Measurements from ENCODE around the gene BIRC5. TPM values are rescaled to one million over a fixed set of nuclear protein-coding genes. Genes with fewer than 3 reads are reported as not detected.

BIRC5 gene
- total RNA-seq, 4 donors from 2014 or later = 2.2 to 2.9 TPM; not detected in 2

DNA sequence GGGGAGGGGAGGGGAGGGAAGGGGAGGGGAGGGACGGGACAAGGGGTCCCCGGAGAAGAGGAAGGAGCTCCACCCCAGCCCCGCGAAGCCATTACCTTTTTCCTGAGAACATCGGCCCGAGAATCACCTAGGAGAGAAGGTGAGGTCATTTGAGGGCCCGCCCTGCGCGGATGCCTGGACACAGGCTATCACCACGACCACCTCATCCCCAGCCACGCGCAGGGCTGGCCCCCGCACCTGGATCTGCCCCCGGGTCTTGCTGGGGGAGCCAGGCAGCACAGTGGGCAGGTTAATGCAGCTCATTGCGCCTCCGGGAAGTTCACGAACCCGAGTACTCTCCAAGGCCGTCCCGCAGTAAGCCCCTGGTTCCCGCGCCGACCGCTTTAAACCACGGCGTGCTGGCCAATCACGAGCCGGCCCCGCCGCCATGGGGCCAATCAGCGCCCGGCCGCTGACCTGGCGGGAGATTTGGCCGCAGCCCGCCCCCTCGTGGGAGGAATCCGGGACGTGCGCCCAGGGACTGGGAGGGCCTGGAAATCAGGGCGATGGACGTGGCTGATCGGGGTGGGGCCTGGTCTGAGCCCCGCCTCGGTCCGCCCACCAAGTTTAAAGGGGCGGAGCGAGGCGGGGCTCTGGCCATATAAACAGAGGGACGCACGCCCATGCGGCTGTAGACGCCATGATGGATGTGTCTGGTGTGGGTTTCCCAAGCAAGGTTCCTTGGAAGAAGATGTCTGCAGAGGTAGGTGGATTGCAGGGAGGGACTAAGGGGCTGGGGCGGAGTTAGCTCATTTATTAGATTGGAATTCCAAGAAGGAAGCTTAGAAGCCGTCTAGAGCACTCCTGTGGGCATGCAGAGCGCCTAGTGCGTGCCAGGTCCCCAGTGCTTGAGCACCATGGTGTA lies 27.1 kb upstream of the BIRC5 start, which contains the start of the genes AFMID and TK1:
Gene AFMID, plus strand, starts transcription at position 671 of the 904 bp plus-strand sequence. Its CDS starts 9 bp downstream, at position 680.
Gene TK1, minus strand, starts transcription at position 361 of the 904 bp plus-strand sequence. Its CDS starts 58 bp downstream, at position 303.
- TF ChIP-seq, protein P1, sequence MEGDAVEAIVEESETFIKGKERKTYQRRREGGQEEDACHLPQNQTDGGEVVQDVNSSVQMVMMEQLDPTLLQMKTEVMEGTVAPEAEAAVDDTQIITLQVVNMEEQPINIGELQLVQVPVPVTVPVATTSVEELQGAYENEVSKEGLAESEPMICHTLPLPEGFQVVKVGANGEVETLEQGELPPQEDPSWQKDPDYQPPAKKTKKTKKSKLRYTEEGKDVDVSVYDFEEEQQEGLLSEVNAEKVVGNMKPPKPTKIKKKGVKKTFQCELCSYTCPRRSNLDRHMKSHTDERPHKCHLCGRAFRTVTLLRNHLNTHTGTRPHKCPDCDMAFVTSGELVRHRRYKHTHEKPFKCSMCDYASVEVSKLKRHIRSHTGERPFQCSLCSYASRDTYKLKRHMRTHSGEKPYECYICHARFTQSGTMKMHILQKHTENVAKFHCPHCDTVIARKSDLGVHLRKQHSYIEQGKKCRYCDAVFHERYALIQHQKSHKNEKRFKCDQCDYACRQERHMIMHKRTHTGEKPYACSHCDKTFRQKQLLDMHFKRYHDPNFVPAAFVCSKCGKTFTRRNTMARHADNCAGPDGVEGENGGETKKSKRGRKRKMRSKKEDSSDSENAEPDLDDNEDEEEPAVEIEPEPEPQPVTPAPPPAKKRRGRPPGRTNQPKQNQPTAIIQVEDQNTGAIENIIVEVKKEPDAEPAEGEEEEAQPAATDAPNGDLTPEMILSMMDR (IDR thresholded peaks at IDR 0.05; ENCODE audit: low read depth) = no peak

DNA sequence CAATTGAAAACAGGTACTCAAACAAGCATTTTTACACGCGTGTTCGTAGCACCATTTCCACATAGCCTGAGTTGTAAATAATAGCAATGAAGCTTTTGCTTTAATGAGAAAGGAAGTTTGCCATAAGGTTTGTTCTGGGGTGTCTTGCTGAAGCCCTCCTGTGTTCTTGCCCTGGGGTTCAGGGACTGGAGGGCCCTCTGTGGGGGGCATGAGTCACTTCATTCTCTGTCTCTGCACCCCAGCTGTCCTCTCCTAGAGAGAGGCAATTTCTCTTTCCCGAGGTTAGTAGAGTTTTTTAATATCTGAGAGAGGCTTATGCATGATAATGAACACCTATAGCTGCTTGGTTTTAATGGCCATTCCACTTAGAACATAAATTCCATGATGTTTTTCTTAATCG lies 17.3 kb upstream of the BIRC5 start:
- TF ChIP-seq, protein P1 (IDR thresholded peaks at IDR 0.05; ENCODE audit: low read depth) = no peak

DNA sequence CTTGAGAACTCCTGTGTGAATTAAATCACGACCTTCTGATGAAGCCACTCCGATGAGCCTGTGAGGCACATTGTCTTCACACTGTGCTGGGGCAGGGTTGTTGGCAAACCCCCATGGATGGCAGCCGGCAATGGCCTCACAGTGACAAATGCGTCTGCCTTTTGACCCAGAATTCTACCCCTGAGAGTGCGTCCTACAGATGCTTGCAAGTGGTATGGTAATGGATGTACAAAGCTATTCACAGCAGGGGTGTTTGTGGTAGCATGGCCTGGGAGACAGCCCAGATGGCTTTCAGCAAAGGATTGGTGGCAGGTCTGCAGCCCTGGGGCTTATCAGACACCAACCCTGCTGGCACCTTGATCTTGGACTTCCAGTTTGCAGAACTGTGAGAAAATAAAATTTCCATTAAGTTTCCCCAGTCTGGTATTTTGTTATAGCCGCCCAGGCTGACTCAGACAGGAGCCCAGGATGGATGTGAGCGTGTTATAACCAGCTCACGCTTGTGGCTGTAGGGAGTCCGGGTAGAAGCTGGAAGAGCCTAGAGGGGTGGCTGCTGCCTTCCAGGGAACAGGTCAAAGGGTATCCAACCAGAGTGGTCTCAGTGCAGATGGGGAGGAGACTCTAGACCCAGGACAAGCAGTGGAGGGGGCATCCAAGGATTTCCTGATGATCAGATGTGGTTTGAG lies 16.8 kb upstream of the BIRC5 start:
- TF ChIP-seq, protein P1 (IDR thresholded peaks at IDR 0.05; ENCODE audit: low read depth) = no peak

DNA sequence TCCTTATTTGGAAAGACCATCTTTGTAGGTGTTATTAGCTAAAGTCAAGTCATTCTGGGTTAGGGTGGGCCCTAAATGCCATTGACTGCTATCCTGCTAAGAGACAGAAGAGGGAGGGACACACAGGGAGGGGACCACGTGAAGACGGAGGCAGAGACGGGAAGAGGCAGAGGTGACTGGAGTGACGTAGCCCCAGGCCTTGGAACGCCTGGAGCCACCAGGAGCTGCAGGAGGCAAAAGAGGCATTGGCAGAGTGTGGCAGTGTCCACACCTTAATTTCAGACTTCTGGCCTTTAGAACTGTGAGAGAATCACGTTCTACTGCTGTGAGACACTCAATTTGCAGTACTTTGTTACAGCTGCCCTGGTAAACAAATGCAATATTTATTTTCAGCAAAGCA lies 13.6 kb upstream of the BIRC5 start:
- TF ChIP-seq, protein P1 (IDR thresholded peaks at IDR 0.05; ENCODE audit: low read depth) = no peak

DNA sequence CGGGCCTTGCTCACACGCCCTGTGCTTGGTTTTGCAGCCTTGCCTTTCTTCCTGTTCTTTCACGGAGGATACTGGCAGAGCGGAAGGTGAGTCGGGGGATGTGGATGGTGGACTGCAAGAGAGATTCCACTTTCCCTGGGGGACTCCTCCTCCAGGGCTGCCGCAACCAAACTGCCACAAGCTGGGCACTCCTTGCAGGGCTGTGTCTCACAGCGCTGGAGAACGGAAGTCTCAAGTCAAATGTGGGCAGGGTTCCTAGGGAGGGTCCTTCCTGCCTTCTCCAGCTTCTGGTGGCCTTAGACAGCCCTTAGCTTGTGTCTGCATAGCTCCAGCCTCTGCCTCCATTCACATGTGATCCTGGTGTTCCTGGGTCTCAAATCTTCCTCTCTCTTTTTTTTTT lies 11.4 kb upstream of the BIRC5 start:
- TF ChIP-seq, protein P1 (IDR thresholded peaks at IDR 0.05; ENCODE audit: low read depth) = no peak

DNA sequence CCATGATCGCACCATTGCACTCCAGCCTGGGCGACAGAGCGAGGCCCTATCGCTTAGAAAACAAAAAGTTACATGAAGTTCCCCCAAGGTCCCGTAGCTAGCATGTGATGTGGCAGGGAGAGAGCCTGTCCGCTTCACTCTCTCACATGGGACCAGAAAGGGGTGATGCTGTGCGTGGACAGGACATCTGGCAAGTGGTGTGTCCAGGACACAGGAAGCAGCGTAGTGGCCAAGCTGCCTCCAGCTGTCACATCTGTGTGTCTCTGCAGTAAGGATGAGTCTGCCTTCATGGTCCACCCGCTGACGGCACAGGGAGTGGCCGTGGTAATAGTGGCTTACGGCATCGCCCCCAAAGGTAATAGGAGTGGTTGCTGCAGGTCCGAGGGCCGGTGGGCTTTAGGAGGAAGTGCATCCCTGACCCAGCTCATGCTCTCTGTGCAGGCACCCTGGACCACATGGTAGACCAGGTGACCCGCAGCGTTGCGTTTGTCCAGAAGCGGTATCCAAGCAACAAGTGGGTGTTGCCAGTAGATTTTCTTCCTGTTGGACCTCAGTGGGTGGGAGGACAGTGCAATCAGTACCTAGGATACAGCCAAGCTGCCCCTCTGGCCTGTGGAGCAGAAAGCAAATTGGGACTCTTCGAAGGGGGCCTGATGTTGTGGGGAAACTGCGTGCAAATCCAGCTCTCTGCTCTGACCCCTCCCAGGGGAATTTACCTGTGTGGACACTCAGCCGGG lies 9.5 kb upstream of the BIRC5 start:
- TF ChIP-seq, protein P1 (IDR thresholded peaks at IDR 0.05; ENCODE audit: low read depth) = no peak

Measured in subcutaneous adipose tissue (tissue), 4 donors.